HCT116 (cell line): ENCODE measurements around the gene ZCWPW1. TPM values are rescaled to one million over a fixed set of nuclear protein-coding genes. Genes with fewer than 3 reads are reported as not detected.
"Not testable (repeated sequence)": the region's sequence is repeated elsewhere in the genome, so short reads cannot be mapped to it uniquely, and the experiment has no call there.

ENCODE experiments used
- ATAC-seq: fragments of 200-7000 bp; cut with Tn5 transposase; 2 replicates; pipeline ENCODE4 v1.9.1; 2020; ENCODE audit warnings: mild to moderate bottlenecking, moderate library complexity
- BruUV-seq: library from RNA; stranded (reverse); fragments of 400-500 nt; replicated peaks from 2 replicates; lab custom pipeline; 2021; lab: Mats Ljungman, UMichigan
- CTCF ChIA-PET: fragments of 300-600 bp; sonication (Branson Sonifier 250); formaldehyde crosslinking; loops from one replicate; lab custom pipeline; 2021; ENCODE audit warnings: antibody characterized with exemption; lab: Charles Lee
- POLR2A ChIA-PET: fragments of 300-600, 350-600 bp; sonication (Branson Sonifier 250); formaldehyde crosslinking; loops from one replicate; lab custom pipeline; 2021; ENCODE audit warnings: antibody characterized with exemption; lab: Charles Lee
- RAD21 ChIA-PET, 2 experiments: fragments of 300-600 bp; sonication (Branson Sonifier 250); formaldehyde crosslinking; loops; one replicate each; lab custom pipeline; 2023; ENCODE audit warnings: low total read pairs in 2 of 2; ENCODE audit not compliant: uncharacterized antibody in 2 of 2, unreplicated experiment in 2 of 2, low non-redundant PET in 1 of 2; lab: Charles Lee
- DNase-seq: peaks from one replicate; pipeline ENCODE4 v3.0.0-alpha.2; 2010; ENCODE audit warnings: low read depth, low spot score
- H2AFZ ChIP-seq: fragments of 200-600 bp; shearing (Covaris generic), sonication (generic); 2 replicates; pipeline ENCODE4 v1.6.1; 2017; ENCODE audit warnings: low read depth, mixed run types, mixed read lengths, antibody characterized with exemption, low read length; ENCODE audit not compliant: poor library complexity, severe bottlenecking
- H3K27ac ChIP-seq: 2 replicates; pipeline ENCODE4 v1.5.1; 2012; ENCODE audit warnings: low read depth, low read length
- H3K27me3 ChIP-seq: fragments of 200-600 bp; sonication (generic); 2 replicates; pipeline ENCODE4 v1.6.1; 2016; ENCODE audit warnings: mixed run types, low read length, mixed read lengths; ENCODE audit not compliant: insufficient read depth
- H3K36me3 ChIP-seq, 2 experiments: fragments of 200-500 bp in 1 of 2; fragments of 200-600 bp in 1 of 2; sonication (Bioruptor generic) in 1 of 2; sonication (generic) in 1 of 2; 2 replicates each; pipeline versions ENCODE4 v1.5.1 to v1.6.1; 2014 to 2016; ENCODE audit warnings: low read length in 2 of 2, inconsistent platforms in 1 of 2, mixed read lengths in 1 of 2, mixed run types in 1 of 2; ENCODE audit not compliant: insufficient read depth in 2 of 2, control insufficient read depth in 1 of 2
- H3K4me1 ChIP-seq, 2 experiments: fragments of 200-600 bp in 1 of 2; sonication (generic) in 1 of 2; 2 replicates each; pipeline versions ENCODE4 v1.5.1 to v1.6.1; 2012 to 2017; ENCODE audit warnings: low read length in 2 of 2, inconsistent platforms in 1 of 2, mild to moderate bottlenecking in 1 of 2, mixed read lengths in 1 of 2, mixed run types in 1 of 2, moderate library complexity in 1 of 2; ENCODE audit not compliant: insufficient read depth in 2 of 2, control insufficient read depth in 1 of 2
- H3K4me2 ChIP-seq: fragments of 200-600 bp; sonication (generic); 2 replicates; pipeline ENCODE4 v1.6.1; 2017; ENCODE audit warnings: mixed run types, low read length, mixed read lengths
- H3K4me3 ChIP-seq, 2 experiments: fragments of 200-600 bp in 1 of 2; sonication (generic) in 1 of 2; replicated peaks in 1 of 2; 2 replicates each; pipeline ENCODE4 v1.5.1; 2011 to 2016; ENCODE audit warnings: low read length in 2 of 2, control low read depth in 1 of 2, low read depth in 1 of 2, mild to moderate bottlenecking in 1 of 2, mixed read lengths in 1 of 2, mixed run types in 1 of 2
- H3K79me2 ChIP-seq: fragments of 200-600 bp; sonication (generic); 2 replicates; pipeline ENCODE4 v1.6.1; 2017; ENCODE audit warnings: mild to moderate bottlenecking, mixed run types, low read length, moderate library complexity, mixed read lengths; ENCODE audit not compliant: insufficient read depth
- H3K9ac ChIP-seq: fragments of 200-600 bp; sonication (generic); 2 replicates; pipeline ENCODE4 v1.6.1; 2016; ENCODE audit warnings: low read length, mixed read lengths
- H3K9me2 ChIP-seq: fragments of 200-600 bp; sonication (generic), shearing (Covaris generic); 2 replicates; pipeline ENCODE4 v1.6.1; 2017; ENCODE audit warnings: mixed run types, mild to moderate bottlenecking, moderate library complexity; ENCODE audit not compliant: insufficient read depth
- H3K9me3 ChIP-seq, 2 experiments: fragments of 200-500 bp in 1 of 2; fragments of 200-600 bp in 1 of 2; sonication (Bioruptor generic) in 1 of 2; sonication (generic) in 1 of 2; 2 replicates each; pipeline ENCODE4 v1.6.1; 2014 to 2017; ENCODE audit warnings: low read length in 2 of 2, mixed read lengths in 2 of 2, inconsistent platforms in 1 of 2, low read depth in 1 of 2, mild to moderate bottlenecking in 1 of 2, mixed run types in 1 of 2, moderate library complexity in 1 of 2; ENCODE audit not compliant: control insufficient read depth in 1 of 2, insufficient read depth in 1 of 2
- H4K20me1 ChIP-seq: fragments of 200-600 bp; sonication (generic), shearing (Covaris generic); 2 replicates; pipeline ENCODE4 v1.6.1; 2017; ENCODE audit warnings: mixed run types, mild to moderate bottlenecking, moderate library complexity; ENCODE audit not compliant: insufficient read depth
- CTCF ChIP-seq, 3 experiments: fragments of 200-600 bp in 1 of 3; sonication (generic) in 1 of 3; IDR thresholded peaks in 2 of 3; conservative IDR thresholded peaks in 1 of 3; 2 replicates each; pipeline ENCODE4 v1.5.1; 2012 to 2017; ENCODE audit warnings: low read depth in 2 of 3, low read length in 2 of 3, antibody characterized with exemption in 1 of 3, borderline replicate concordance in 1 of 3, control low read depth in 1 of 3, mild to moderate bottlenecking in 1 of 3, mixed read lengths in 1 of 3, mixed run types in 1 of 3, moderate library complexity in 1 of 3; ENCODE audit not compliant: insufficient read depth in 1 of 3
- EZH2 ChIP-seq: fragments of 200-600 bp; sonication (generic); IDR thresholded peaks from 2 replicates; pipeline ENCODE4 v1.6.1; 2017; ENCODE audit warnings: antibody characterized with exemption, mixed run types
- EZH2phosphoT487 ChIP-seq: fragments of 200-600 bp; IDR thresholded peaks from 2 replicates; pipeline ENCODE4 v1.6.1; 2018; ENCODE audit warnings: antibody characterized with exemption, borderline replicate concordance
- JUND ChIP-seq: IDR thresholded peaks from 2 replicates; pipeline ENCODE4 v1.6.1; 2012
- MAX ChIP-seq: IDR thresholded peaks from 2 replicates; pipeline ENCODE4 v1.6.1; 2012
- POLR2AphosphoS5 ChIP-seq: IDR thresholded peaks from 2 replicates; pipeline ENCODE4 v1.6.1; 2011; ENCODE audit warnings: mild to moderate bottlenecking, low read depth, low read length, moderate library complexity
- SIN3A ChIP-seq: IDR thresholded peaks from 2 replicates; pipeline ENCODE4 v1.6.1; 2012; ENCODE audit warnings: low read depth
- ZFX ChIP-seq: fragments of 450-650 bp; IDR thresholded peaks from 2 replicates; pipeline ENCODE4 v1.6.1; 2017
- intact Hi-C: fragments of 100-400 bp; cut with micrococcal nuclease; formaldehyde crosslinking; loops from 2 replicates; pipeline ENCODE4 v1.10.0; 2022
- total RNA-seq: library from RNA; stranded (reverse); gene quantifications from one replicate; pipeline ENCODE4 v1.2.1, GENCODE V29; 2021; ENCODE audit not compliant: unreplicated experiment
- TF ChIP-seq, protein P1 (sequence below): IDR thresholded peaks from 2 replicates; pipeline ENCODE4 v1.6.1; 2012; ENCODE audit warnings: low read depth

The ZCWPW1 gene
- total RNA-seq, 1 experiment from 2014 or later, result 1.5 TPM

DNA sequence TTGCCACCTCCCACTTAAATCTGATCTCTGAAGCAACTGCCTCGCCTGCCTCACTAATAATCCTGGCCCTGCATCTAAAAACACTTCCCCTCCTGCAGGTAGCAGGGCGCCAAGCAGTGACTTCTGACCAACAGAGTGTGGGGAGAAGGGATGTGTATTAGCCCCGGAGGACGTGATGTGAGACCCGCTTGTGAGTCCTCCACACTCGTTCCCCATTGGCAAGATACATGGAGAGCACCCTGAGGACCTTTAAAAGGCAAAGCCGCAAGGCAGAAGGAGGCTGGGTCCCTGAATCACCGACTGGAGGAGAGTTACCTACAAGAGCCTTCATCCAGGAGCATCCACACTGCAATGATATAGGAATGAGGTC is 61.3 kb downstream of the ZCWPW1 start (continued):
- TF ChIP-seq, protein P1, sequence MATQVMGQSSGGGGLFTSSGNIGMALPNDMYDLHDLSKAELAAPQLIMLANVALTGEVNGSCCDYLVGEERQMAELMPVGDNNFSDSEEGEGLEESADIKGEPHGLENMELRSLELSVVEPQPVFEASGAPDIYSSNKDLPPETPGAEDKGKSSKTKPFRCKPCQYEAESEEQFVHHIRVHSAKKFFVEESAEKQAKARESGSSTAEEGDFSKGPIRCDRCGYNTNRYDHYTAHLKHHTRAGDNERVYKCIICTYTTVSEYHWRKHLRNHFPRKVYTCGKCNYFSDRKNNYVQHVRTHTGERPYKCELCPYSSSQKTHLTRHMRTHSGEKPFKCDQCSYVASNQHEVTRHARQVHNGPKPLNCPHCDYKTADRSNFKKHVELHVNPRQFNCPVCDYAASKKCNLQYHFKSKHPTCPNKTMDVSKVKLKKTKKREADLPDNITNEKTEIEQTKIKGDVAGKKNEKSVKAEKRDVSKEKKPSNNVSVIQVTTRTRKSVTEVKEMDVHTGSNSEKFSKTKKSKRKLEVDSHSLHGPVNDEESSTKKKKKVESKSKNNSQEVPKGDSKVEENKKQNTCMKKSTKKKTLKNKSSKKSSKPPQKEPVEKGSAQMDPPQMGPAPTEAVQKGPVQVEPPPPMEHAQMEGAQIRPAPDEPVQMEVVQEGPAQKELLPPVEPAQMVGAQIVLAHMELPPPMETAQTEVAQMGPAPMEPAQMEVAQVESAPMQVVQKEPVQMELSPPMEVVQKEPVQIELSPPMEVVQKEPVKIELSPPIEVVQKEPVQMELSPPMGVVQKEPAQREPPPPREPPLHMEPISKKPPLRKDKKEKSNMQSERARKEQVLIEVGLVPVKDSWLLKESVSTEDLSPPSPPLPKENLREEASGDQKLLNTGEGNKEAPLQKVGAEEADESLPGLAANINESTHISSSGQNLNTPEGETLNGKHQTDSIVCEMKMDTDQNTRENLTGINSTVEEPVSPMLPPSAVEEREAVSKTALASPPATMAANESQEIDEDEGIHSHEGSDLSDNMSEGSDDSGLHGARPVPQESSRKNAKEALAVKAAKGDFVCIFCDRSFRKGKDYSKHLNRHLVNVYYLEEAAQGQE, result no peak
- TF ChIP-seq SIN3A (no peak), CTCF (IDR thresholded peaks at IDR 0.05 in 2 of 3, conservative IDR thresholded peaks at IDR 0.05 in 1 of 3; ENCODE audit: borderline replicate concordance in 1 of 3, insufficient read depth in 1 of 3, low read depth in 2 of 3, low read length in 2 of 3) (no peak)

DNA sequence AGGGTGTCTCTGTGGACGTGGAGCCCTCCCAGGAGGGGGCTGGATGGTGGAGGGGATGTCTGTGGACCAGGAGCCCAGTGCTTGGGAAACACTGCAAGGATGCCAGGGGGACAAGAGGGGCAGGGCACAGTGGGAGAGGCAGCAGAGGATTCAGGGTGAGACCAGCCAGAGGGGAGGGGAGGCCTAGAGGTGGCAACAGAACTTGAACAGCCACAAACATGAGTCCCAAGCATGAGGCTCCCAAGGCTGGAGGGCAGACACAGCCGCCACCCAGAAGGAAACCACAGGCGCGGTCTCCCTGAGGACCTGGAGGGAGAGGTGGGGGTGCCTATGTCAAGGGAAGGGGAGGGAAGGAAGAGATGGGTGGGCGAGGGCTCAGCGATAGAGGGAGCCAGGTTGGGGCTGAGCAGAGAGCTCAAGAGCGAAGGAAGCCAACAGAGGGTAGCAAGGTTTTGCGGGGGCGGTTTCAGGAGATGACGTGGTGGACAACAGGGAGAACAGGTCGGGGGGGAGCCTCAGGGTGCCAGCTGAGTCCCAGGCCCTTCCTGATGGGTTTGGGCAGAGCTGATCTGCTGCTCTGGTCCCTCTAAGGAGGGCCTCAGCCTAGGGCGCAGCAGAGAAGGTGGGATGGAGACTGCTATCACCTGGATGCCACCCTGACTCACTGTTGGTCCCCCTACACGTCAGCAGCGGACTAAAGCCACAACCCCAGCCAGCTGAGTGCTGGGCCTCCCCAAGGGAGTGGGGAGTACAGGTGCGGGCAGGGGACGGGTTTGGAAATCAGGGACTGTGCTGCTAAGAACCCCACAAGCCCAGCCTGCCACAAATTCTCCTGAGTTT is 61.9 kb downstream of the ZCWPW1 start:
- no peaks in the 10 kb centered on the region for H3K9me2 ChIP-seq
- no peak overlapping the region for H3K9ac ChIP-seq
- intact Hi-C loops, result no loop called here
- no peak overlapping the region for H3K4me3 ChIP-seq
- ChIA-PET RAD21 (no interaction called here), CTCF (no interaction called here), POLR2A (no interaction called here)
- no peaks in the 10 kb centered on the region for H4K20me1 ChIP-seq
- peaks cover 8 to 15% of the 10 kb centered on the region in 2 experiments; a peak in 2 of 4 replicates for H3K36me3 ChIP-seq
- no peak overlapping the region for H2AFZ ChIP-seq
- no peaks in the 10 kb centered on the region for H3K79me2 ChIP-seq
- no peak overlapping the region for H3K4me2 ChIP-seq
- no peak overlapping the region for H3K27ac ChIP-seq
- peak; percentile 20 for ATAC-seq
- no peaks in the 10 kb centered on the region for H3K9me3 ChIP-seq
- no peak for DNase-seq
- BruUV-seq, result no TSS peak
- H3K4me1 ChIP-seq, result no peaks in the 10 kb centered on the region
- no peaks in the 10 kb centered on the region for H3K27me3 ChIP-seq
- no peak for TF ChIP-seq EZH2phosphoT487
- peak; percentile 49 for TF ChIP-seq POLR2AphosphoS5
- TF ChIP-seq SIN3A, result no peak
- TF ChIP-seq EZH2, result no peak
- 0 out of 2 replicates have a peak, but pooled peaks have one; percentile 13 for TF ChIP-seq JUND
- no peak for TF ChIP-seq MAX
- no peak for TF ChIP-seq ZFX
- TF ChIP-seq, all 23 proteins: peak for 2

- H3K4me1 ChIP-seq, H3K4me2 ChIP-seq, H3K4me3 ChIP-seq, POLR2A ChIA-PET, BruUV-seq, CTCF ChIA-PET, H3K27me3 ChIP-seq, H3K9me2 ChIP-seq, intact Hi-C loops, H4K20me1 ChIP-seq, DNase-seq, H3K9me3 ChIP-seq, H3K9ac ChIP-seq, H3K27ac ChIP-seq, H3K79me2 ChIP-seq, ATAC-seq, H2AFZ ChIP-seq: not testable (repeated sequence)
- H3K36me3 ChIP-seq, result peaks cover 8 to 19% of the 10 kb centered on the region in 2 experiments; a peak in 2 of 4 replicates
- RAD21 ChIA-PET, result interaction anchor here in 1 of 2 experiments (0.6 kb wide), 1 partner anchor 198 kb away, joined by 3 read pairs; no protein-coding TSS in a partner anchor
These were observed 62.5 kb downstream of the ZCWPW1 start for GRCh38 chr7:100365998-100366367.
